Measurements from ENCODE around the gene FBXO45. TPM values are rescaled to one million over a fixed set of nuclear protein-coding genes. Genes with fewer than 3 reads are reported as not detected.

FBXO45 gene
- total and polyA plus RNA-seq, 4 donors: 1.6 to 7.7 (median 3.6) TPM

- WGBS: 90% methylated on average over 6 of the region's 6 CpGs
- Histone ChIP-seq H3K4me3 (ENCODE audit: low read depth in 1 of 3, low read length in 3 of 3) (no peak overlapping the region), H3K9ac (ENCODE audit: low read depth in 1 of 2, low read length in 2 of 2) (no peak overlapping the region), H3K27ac (ENCODE audit: low read depth in 1 of 2, low read length in 2 of 2) (no peak overlapping the region), H3K36me3 (ENCODE audit: control insufficient read depth in 4 of 4, insufficient read depth in 3 of 4, low read depth in 1 of 4, low read length in 3 of 4) (no peaks in the 10 kb centered on the region), H3K27me3 (ENCODE audit: control insufficient read depth in 4 of 4, insufficient read depth in 4 of 4, low read length in 3 of 4) (no peaks in the 10 kb centered on the region), H3K9me3 (ENCODE audit: control insufficient read depth in 4 of 4, low read length in 3 of 4) (no peaks in the 10 kb centered on the region), H3K4me1 (ENCODE audit: control insufficient read depth in 4 of 4, insufficient read depth in 4 of 4, low read length in 3 of 4) (peaks cover 2 to 6% (median 6%) of the 10 kb centered on the region in 4 donors)
- TF ChIP-seq YY1 (IDR thresholded peaks at IDR 0.05): no peak
- TF ChIP-seq JUND (IDR thresholded peaks at IDR 0.05): no peak
- TF ChIP-seq ZBTB33 (IDR thresholded peaks at IDR 0.05): no peak
- no peak for TF ChIP-seq RXRA (IDR thresholded peaks at IDR 0.05)
- TF ChIP-seq NR2F2 (IDR thresholded peaks at IDR 0.05): no peak
- DNase-seq (ENCODE audit: low spot score): no peak
Measured at GRCh38 chr3:196541684-196542445, 26.6 kb upstream of the FBXO45 start.

- H3K4me3 ChIP-seq (ENCODE audit: low read depth in 1 of 3, low read length in 3 of 3): no peak overlapping the region
- H3K36me3 ChIP-seq (ENCODE audit: control insufficient read depth in 4 of 4, insufficient read depth in 3 of 4, low read depth in 1 of 4, low read length in 3 of 4): no peaks in the 10 kb centered on the region
- peaks cover 3 to 10% (median 8%) of the 10 kb centered on the region in 4 donors for H3K4me1 ChIP-seq (ENCODE audit: control insufficient read depth in 4 of 4, insufficient read depth in 4 of 4, low read length in 3 of 4)
- TF ChIP-seq JUND (IDR thresholded peaks at IDR 0.05) (no peak), YY1 (IDR thresholded peaks at IDR 0.05) (no peak), FOXA1 (IDR thresholded peaks at IDR 0.05) (no peak), ZBTB33 (IDR thresholded peaks at IDR 0.05) (no peak), NR2F2 (IDR thresholded peaks at IDR 0.05) (no peak), EGR1 (IDR thresholded peaks at IDR 0.05; ENCODE audit: low read depth in 2 of 2) (no peak), GABPA (IDR thresholded peaks at IDR 0.05 in 1 of 2, conservative IDR thresholded peaks at IDR 0.05 in 1 of 2) (no peak), TAF1 (conservative IDR thresholded peaks at IDR 0.05) (no peak), RAD21 (IDR thresholded peaks at IDR 0.05) (no peak)
- TF ChIP-seq, protein P1, sequence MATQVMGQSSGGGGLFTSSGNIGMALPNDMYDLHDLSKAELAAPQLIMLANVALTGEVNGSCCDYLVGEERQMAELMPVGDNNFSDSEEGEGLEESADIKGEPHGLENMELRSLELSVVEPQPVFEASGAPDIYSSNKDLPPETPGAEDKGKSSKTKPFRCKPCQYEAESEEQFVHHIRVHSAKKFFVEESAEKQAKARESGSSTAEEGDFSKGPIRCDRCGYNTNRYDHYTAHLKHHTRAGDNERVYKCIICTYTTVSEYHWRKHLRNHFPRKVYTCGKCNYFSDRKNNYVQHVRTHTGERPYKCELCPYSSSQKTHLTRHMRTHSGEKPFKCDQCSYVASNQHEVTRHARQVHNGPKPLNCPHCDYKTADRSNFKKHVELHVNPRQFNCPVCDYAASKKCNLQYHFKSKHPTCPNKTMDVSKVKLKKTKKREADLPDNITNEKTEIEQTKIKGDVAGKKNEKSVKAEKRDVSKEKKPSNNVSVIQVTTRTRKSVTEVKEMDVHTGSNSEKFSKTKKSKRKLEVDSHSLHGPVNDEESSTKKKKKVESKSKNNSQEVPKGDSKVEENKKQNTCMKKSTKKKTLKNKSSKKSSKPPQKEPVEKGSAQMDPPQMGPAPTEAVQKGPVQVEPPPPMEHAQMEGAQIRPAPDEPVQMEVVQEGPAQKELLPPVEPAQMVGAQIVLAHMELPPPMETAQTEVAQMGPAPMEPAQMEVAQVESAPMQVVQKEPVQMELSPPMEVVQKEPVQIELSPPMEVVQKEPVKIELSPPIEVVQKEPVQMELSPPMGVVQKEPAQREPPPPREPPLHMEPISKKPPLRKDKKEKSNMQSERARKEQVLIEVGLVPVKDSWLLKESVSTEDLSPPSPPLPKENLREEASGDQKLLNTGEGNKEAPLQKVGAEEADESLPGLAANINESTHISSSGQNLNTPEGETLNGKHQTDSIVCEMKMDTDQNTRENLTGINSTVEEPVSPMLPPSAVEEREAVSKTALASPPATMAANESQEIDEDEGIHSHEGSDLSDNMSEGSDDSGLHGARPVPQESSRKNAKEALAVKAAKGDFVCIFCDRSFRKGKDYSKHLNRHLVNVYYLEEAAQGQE (IDR thresholded peaks at IDR 0.05): no peak
- DNase-seq (ENCODE audit: low spot score): no peak
- no peak overlapping the region for H3K9ac ChIP-seq (ENCODE audit: low read depth in 1 of 2, low read length in 2 of 2)
- 97% methylated on average over 2 of the region's 2 CpGs for WGBS
- H3K27me3 ChIP-seq (ENCODE audit: control insufficient read depth in 4 of 4, insufficient read depth in 4 of 4, low read length in 3 of 4): no peaks in the 10 kb centered on the region
- H3K9me3 ChIP-seq (ENCODE audit: control insufficient read depth in 4 of 4, low read length in 3 of 4): peaks cover 0 to under 1% (median 0%) of the 10 kb centered on the region in 4 donors
- H3K27ac ChIP-seq (ENCODE audit: low read depth in 1 of 2, low read length in 2 of 2): no peak overlapping the region
Measured at GRCh38 chr3:196544491-196544992, 23.9 kb upstream of the FBXO45 start.

Measured in liver (tissue), 9 donors.